Upper lobe of right lung (tissue), 1 donor: ENCODE measurements around the gene ZDHHC11. TPM values are rescaled to one million over a fixed set of nuclear protein-coding genes. Genes with fewer than 3 reads are reported as not detected.

Source experiments
- ATAC-seq: fragments of 200-7000 bp; cut with Tn5 transposase; one replicate; pipeline ENCODE4 v1.9.1; 2020; ENCODE audit warnings: mild to moderate bottlenecking, moderate library complexity
- DNase-seq: peaks from one replicate; pipeline ENCODE4 v3.0.0-alpha.2; 2020
- H3K27ac ChIP-seq: fragments of 200-600 bp; one replicate; pipeline ENCODE4 v1.8.0; 2022
- H3K27me3 ChIP-seq: fragments of 200-600 bp; one replicate; pipeline ENCODE4 v1.8.0; 2022; ENCODE audit warnings: mild to moderate bottlenecking
- H3K36me3 ChIP-seq: fragments of 200-600 bp; one replicate; pipeline ENCODE4 v1.8.0; 2022
- H3K4me1 ChIP-seq: fragments of 200-600 bp; one replicate; pipeline ENCODE4 v1.8.0; 2022
- H3K4me3 ChIP-seq: fragments of 200-600 bp; one replicate; pipeline ENCODE4 v1.8.0; 2022; ENCODE audit warnings: mild to moderate bottlenecking
- H3K9me3 ChIP-seq: fragments of 200-600 bp; one replicate; pipeline ENCODE4 v1.8.0; 2022
- CTCF ChIP-seq: fragments of 200-600 bp; IDR thresholded peaks from one replicate; pipeline ENCODE4 v1.8.0; 2022; ENCODE audit warnings: antibody characterized with exemption
- intact Hi-C: fragments of 100-400 bp; cut with DNase I; formaldehyde crosslinking; loops from one replicate; pipeline ENCODE4 v1.11.0; 2022
- long read RNA-seq: library from polyadenylated mRNA; unstranded; transcript quantifications from one replicate; pipeline ENCODE4 v2.0.0, GENCODE V29; 2021
- total RNA-seq: library from RNA; stranded (reverse); fragmentation: NEBNext Ultra II Directional; extraction: Animal tissue kit (Norgen Biotek cat#: 25700); gene quantifications from one replicate; pipeline ENCODE4 v1.2.1, GENCODE V29; 2021
- donor health status: DM: no; HTN: yes; CAD: no; lungs with severe emphysema.

The ZDHHC11 gene
- total RNA-seq, result 12.6 TPM
- long read RNA-seq, partial matches to known transcripts, result 1 of 3 reads
- long read RNA-seq, other reads (novel, unspliced or antisense), result 2 of 3 reads

- peak; percentile 85 for DNase-seq
- H3K9me3 ChIP-seq, result no peaks in the 10 kb centered on the region
- H3K36me3 ChIP-seq, result no peaks in the 10 kb centered on the region
- peak; percentile 87 for ATAC-seq
- H3K27me3 ChIP-seq, result peaks cover 19% of the 10 kb centered on the region
- no peaks in the 10 kb centered on the region for H3K4me1 ChIP-seq
- TF ChIP-seq CTCF, result no peak
- peak within 1 kb of the TSS; percentile 21 for H3K4me3 ChIP-seq
- intact Hi-C loops, result no loop called here
- no peak within 1 kb of the TSS for H3K27ac ChIP-seq
Observed at GRCh38 chr5:850511-851006, at the start of gene ZDHHC11. TSS of gene ZDHHC11 (minus strand) at chr5:850986. CDS start at chr5:850602, 384 bp downstream.

GRCh38 chr5:893711-894110, 42.9 kb upstream of the ZDHHC11 start:
- Histone ChIP-seq H3K27ac (no peak overlapping the region), H3K27me3 (no peaks in the 10 kb centered on the region), H3K4me1 (peaks cover 15% of the 10 kb centered on the region), H3K36me3 (peaks cover 24% of the 10 kb centered on the region), H3K9me3 (no peaks in the 10 kb centered on the region), H3K4me3 (no peak overlapping the region)
- DNase-seq (no peak), ATAC-seq (no peak)
- intact Hi-C loops, result no loop called here
- no peak for TF ChIP-seq CTCF

GRCh38 chr5:893137-893506, 42.3 kb upstream of the ZDHHC11 start:
- H3K27me3 ChIP-seq, result no peaks in the 10 kb centered on the region
- peaks cover 15% of the 10 kb centered on the region for H3K4me1 ChIP-seq
- H3K9me3 ChIP-seq, result no peaks in the 10 kb centered on the region
- DNase-seq (no peak), ATAC-seq (no peak)
- intact Hi-C loops, result no loop called here
- H3K27ac ChIP-seq, result no peak overlapping the region
- peaks cover 30% of the 10 kb centered on the region for H3K36me3 ChIP-seq
- H3K4me3 ChIP-seq, result peak overlapping the region; percentile 85
- no peak for TF ChIP-seq CTCF

GRCh38 chr5:892394-893136, 41.8 kb upstream of the ZDHHC11 start, which contains the start of the genes BRD9 and TRIP13:
TSS of gene BRD9 (minus strand) at chr5:892801. CDS start at chr5:892657, 144 bp downstream.
TSS of gene TRIP13 (plus strand) at chr5:892884. CDS start at chr5:892999, 115 bp downstream.
- H3K36me3 ChIP-seq, result peaks cover 35% of the 10 kb centered on the region
- intact Hi-C loops, result no loop called here
- peak within 1 kb of the TSS; percentile 85 for H3K4me3 ChIP-seq
- H3K27ac ChIP-seq, result peak within 1 kb of the TSS; percentile 90
- H3K27me3 ChIP-seq, result no peaks in the 10 kb centered on the region
- ATAC-seq (peak; percentile 98), DNase-seq (peak; percentile 93)
- peaks cover 15% of the 10 kb centered on the region for H3K4me1 ChIP-seq
- TF ChIP-seq CTCF, result no peak
- no peaks in the 10 kb centered on the region for H3K9me3 ChIP-seq

- Histone ChIP-seq H3K4me3 (peak overlapping the region; percentile 85), H3K36me3 (peaks cover 42% of the 10 kb centered on the region), H3K4me1 (peaks cover 15% of the 10 kb centered on the region), H3K9me3 (no peaks in the 10 kb centered on the region), H3K27ac (peak overlapping the region; percentile 90), H3K27me3 (no peaks in the 10 kb centered on the region)
- ATAC-seq, result peak; percentile 28
- TF ChIP-seq CTCF, result no peak
- intact Hi-C loops, result no loop called here
- DNase-seq, result no peak
Observed at GRCh38 chr5:891837-892393, 41.1 kb upstream of the ZDHHC11 start.
